ENCODE results near the gene BCAR3.

- TF ChIP-seq EZH2phosphoT487 (IDR thresholded peaks at IDR 0.05) (no peak), EZH2 (IDR thresholded peaks at IDR 0.05) (no peak)
- TF ChIP-seq, protein P1, sequence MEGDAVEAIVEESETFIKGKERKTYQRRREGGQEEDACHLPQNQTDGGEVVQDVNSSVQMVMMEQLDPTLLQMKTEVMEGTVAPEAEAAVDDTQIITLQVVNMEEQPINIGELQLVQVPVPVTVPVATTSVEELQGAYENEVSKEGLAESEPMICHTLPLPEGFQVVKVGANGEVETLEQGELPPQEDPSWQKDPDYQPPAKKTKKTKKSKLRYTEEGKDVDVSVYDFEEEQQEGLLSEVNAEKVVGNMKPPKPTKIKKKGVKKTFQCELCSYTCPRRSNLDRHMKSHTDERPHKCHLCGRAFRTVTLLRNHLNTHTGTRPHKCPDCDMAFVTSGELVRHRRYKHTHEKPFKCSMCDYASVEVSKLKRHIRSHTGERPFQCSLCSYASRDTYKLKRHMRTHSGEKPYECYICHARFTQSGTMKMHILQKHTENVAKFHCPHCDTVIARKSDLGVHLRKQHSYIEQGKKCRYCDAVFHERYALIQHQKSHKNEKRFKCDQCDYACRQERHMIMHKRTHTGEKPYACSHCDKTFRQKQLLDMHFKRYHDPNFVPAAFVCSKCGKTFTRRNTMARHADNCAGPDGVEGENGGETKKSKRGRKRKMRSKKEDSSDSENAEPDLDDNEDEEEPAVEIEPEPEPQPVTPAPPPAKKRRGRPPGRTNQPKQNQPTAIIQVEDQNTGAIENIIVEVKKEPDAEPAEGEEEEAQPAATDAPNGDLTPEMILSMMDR (IDR thresholded peaks at IDR 0.05) = no peak
Measured at GRCh38 chr1:93603601-93604000, 78.0 kb downstream of the BCAR3 start.
